T47D (cell line): ENCODE measurements around the gene BNC1.
"Not testable (repeated sequence)": the region's sequence is repeated elsewhere in the genome, so short reads cannot be mapped to it uniquely, and the experiment has no call there.

Experiments used
- DNase-seq, 2 experiments: peaks; one replicate each; pipeline versions ENCODE4 v3.0.0 to v3.0.0-alpha.2; 2011 to 2012; ENCODE audit warnings: low read depth in 1 of 2, low spot score in 1 of 2
- JUND ChIP-seq: IDR thresholded peaks from 2 replicates; pipeline ENCODE4 v1.6.1; 2012; ENCODE audit warnings: low read depth
- in situ Hi-C: cut with HindIII; loops from 2 replicates; pipeline ENCODE4 v1.10.0; 2016; ENCODE audit warnings: low sequenced_read_pairs, low pct_unique_long_range_greater_than_20kb

The BNC1 gene

GRCh38 chr15:83262594-83263315 is 21.7 kb downstream of the BNC1 start:
- in situ Hi-C loops = no loop called here
- TF ChIP-seq JUND = no peak
- DNase-seq = no peak

DNA sequence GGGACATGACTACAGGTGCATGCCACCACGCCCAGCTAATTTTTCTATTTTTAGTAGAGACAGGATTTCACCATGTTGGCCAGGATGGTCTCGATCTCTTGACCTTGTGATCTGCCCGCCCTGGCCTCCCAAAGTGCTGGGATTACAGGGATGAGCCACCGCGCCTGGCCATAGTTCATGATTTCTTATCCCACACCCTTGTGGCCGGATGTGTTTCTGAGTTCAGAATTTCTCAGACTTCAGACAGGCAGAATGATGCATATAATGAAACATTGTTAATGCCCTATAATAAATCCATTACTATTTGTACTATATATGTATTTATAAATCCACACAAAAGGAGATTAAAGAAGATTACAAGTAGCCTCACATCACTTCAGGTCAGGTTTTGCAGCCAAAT is 22.3 kb downstream of the BNC1 start:
- DNase-seq, in situ Hi-C loops: not testable (repeated sequence)

DNA sequence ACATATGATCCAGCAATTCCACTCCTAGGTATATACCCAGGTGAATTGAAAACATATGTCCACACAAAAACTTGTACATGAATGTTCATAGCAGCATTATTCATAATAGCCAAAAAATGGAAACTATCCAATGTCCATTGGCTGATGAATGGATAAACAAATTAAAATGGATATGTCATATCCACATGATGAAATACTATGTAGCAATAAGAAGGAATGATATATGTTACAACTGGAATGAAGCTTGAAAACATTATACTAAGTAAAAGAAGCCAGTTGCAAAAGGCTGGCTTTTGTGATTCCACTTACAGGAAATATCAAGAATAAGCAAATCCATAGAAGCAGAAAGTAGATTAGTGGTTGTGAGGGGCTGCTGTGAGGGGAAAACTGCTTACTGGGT is 33.7 kb downstream of the BNC1 start:
- in situ Hi-C loops = no loop called here
- TF ChIP-seq JUND = no peak
- no peak for DNase-seq

DNA sequence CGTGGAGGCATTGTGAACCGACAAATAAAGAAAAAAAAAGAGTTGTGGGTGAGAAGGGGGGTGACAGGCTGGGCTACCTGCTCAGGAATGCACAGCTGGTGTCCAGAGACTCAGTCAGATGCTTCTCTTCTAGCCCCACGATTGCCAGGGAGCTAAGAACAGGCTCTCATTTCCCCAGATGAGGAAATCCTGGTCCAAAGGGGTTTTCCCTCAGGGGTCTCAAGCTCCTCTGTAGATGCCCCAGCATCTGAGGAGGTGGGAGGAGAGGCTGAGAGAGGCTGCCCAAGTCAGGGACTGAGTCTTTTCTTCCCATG is 35.5 kb downstream of the BNC1 start:
- TF ChIP-seq JUND = no peak
- no peak for DNase-seq
- in situ Hi-C loops = no loop called here

DNA sequence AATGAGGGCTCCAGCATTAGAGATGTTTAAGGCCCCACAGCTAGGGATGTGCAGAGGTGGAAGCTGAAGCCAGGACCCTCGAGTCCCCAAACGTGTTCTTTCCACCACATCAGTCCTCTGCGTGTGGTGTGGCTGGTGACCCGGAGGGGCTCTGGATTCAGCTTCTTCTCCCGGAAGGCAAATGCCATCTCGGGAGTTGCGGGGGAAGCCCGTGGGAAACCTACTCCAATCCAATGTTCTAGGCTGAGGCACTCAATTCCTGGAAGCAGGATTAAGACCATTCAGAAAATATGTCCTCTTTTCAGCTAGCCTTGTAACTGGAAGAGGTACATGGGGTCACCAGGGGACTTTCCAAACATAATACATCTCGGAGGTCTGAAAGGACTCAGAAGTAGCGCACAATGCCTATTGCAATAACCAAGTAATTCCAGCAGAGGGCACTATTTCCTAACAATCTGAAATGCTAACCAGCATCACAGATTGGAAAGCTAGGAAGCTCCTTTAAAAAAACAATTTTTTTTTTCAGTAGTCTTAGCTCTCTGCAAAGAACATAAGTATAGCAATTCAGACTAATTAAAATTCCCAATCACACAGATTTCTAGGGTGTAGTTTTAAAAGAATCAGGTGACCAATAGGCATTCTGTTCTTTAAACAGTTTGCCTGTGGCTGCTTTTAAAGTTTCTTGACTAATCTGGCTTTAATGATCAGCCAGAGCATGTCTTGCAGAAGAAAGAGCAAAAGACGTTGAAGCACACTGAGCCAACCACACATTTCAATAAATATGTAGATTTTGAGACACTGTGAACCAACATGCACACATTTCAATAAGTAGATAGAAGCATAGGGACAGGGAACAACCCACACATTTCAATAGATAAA is 36.1 kb downstream of the BNC1 start:
- in situ Hi-C loops = no loop called here
- no peak for TF ChIP-seq JUND

GRCh38 chr15:83243634-83244033 is 40.8 kb downstream of the BNC1 start:
- peak in 1 of 2 experiments; percentile 5 for DNase-seq
- no peak for TF ChIP-seq JUND
- in situ Hi-C loops = no loop called here

More for the DNA sequence above, 36.1 kb downstream of the BNC1 start:
- DNase-seq = peak in 1 of 2 experiments; percentile 75

DNA sequence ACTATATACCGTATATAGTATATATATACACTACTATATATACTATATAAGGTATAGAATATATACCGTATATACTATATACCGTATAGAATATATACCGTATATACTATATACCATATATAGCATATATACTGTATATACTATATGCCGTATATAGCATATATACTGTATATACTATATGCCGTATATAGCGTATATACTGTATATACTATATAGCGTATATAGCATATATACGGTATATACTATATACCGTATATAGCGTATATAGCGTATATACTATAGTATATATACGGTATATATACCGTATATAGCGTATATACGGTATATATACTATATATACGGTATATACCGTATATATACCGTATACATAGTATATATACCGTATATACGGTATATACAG is 54.2 kb downstream of the BNC1 start:
- no peak for TF ChIP-seq JUND
- in situ Hi-C loops = no loop called here
- no peak for DNase-seq

GRCh38 chr15:83225449-83225848 is 59.0 kb downstream of the BNC1 start:
- in situ Hi-C loops = no loop called here
- DNase-seq = no peak
- no peak for TF ChIP-seq JUND

GRCh38 chr15:83221781-83222180 is 62.7 kb downstream of the BNC1 start:
- in situ Hi-C loops, DNase-seq: not testable (repeated sequence)

DNA sequence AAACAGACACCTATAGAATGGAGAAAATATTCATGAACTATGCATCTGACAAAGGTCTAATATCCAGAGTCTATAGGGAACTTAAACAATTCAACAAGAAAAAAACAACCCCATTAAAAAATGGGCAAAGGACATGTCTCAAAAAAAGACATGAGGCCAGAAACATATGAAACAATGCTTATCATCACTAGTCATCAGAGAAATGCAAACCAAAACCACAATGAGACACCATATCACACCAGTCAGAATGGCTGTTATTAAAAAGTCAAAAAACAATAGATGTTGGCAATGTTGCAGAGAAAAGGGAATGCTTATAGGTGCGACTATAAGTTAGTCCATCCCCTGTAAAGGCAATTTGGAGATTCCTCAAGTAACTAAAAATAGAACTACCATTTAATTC is 65.4 kb downstream of the BNC1 start:
- no peak for DNase-seq
- no peak for TF ChIP-seq JUND
- in situ Hi-C loops = no loop called here

- in situ Hi-C loops = no loop called here
- DNase-seq = no peak
- no peak for TF ChIP-seq JUND
Measured at GRCh38 chr15:83215306-83215705, 69.2 kb downstream of the BNC1 start.

- in situ Hi-C loops = no loop called here
- peak; percentile 61 to 65 for DNase-seq
- no peak for TF ChIP-seq JUND
Measured at GRCh38 chr15:83210619-83211018, 73.8 kb downstream of the BNC1 start.

DNA sequence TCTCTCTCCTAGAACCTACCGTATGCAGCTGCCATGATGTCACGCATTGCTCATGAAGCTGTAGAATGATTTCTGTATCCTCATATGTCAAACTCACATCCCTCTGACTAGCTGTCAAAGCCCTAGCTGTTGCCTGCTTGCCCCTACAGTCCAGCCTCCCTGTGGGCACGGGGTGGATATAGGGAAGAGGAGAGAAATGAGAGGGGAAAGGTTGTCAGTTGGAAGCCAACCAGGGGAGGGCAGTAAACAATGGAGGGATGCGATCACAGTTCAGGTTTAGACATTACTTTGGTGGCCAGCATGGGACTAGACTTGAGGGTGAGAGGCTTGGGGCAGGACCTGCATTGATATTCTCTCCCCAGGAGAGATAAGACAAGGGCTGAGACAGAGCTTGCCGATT is 75.1 kb downstream of the BNC1 start:
- no peak for TF ChIP-seq JUND
- in situ Hi-C loops = no loop called here
- no peak for DNase-seq

GRCh38 chr15:83208367-83208661 is 76.2 kb downstream of the BNC1 start:
- in situ Hi-C loops = no loop called here
- DNase-seq = no peak
- no peak for TF ChIP-seq JUND
